CD4-positive, alpha-beta T cell treated with Interferon alpha-2 for 1 hour (primary cell): ENCODE data around the gene MYBPC1.
"Not testable (repeated sequence)": the region's sequence is repeated elsewhere in the genome, so short reads cannot be mapped to it uniquely, and the experiment has no call there.

Experiments used
- DNase-seq, 2 donors: peaks; one replicate each; pipeline ENCODE4 v3.0.0-alpha.2; 2020 to 2022

MYBPC1 gene, protein sequence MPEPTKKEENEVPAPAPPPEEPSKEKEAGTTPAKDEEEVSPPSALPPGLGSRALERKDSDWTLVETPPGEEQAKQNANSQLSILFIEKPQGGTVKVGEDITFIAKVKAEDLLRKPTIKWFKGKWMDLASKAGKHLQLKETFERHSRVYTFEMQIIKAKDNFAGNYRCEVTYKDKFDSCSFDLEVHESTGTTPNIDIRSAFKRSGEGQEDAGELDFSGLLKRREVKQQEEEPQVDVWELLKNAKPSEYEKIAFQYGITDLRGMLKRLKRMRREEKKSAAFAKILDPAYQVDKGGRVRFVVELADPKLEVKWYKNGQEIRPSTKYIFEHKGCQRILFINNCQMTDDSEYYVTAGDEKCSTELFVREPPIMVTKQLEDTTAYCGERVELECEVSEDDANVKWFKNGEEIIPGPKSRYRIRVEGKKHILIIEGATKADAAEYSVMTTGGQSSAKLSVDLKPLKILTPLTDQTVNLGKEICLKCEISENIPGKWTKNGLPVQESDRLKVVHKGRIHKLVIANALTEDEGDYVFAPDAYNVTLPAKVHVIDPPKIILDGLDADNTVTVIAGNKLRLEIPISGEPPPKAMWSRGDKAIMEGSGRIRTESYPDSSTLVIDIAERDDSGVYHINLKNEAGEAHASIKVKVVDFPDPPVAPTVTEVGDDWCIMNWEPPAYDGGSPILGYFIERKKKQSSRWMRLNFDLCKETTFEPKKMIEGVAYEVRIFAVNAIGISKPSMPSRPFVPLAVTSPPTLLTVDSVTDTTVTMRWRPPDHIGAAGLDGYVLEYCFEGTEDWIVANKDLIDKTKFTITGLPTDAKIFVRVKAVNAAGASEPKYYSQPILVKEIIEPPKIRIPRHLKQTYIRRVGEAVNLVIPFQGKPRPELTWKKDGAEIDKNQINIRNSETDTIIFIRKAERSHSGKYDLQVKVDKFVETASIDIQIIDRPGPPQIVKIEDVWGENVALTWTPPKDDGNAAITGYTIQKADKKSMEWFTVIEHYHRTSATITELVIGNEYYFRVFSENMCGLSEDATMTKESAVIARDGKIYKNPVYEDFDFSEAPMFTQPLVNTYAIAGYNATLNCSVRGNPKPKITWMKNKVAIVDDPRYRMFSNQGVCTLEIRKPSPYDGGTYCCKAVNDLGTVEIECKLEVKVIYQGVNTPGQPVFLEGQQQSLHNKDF

DNA sequence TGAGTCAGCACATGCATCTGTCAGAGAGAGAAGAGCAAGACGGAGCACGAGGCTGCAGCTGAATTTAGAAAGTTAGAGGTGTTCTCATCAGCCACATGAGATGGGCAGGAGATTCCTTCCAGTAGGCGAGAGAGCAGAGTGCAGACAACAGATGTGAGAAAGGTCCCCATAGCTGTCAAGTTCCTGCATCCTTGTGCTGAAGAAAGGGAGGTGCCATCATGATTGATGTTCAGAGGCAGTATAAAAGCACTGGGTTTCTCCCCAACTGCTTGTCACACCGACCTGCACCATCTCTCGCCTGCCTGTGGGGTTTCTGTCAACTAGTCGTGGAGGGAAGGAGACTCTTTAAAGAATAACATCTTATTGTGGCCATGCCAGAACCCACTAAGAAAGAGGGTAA is at the start of gene MYBPC1:
TSS of gene MYBPC1 (plus strand) at position 272 of the 400 bp plus-strand sequence. CDS start at position 372, 100 bp downstream.
- no peak for DNase-seq

DNA sequence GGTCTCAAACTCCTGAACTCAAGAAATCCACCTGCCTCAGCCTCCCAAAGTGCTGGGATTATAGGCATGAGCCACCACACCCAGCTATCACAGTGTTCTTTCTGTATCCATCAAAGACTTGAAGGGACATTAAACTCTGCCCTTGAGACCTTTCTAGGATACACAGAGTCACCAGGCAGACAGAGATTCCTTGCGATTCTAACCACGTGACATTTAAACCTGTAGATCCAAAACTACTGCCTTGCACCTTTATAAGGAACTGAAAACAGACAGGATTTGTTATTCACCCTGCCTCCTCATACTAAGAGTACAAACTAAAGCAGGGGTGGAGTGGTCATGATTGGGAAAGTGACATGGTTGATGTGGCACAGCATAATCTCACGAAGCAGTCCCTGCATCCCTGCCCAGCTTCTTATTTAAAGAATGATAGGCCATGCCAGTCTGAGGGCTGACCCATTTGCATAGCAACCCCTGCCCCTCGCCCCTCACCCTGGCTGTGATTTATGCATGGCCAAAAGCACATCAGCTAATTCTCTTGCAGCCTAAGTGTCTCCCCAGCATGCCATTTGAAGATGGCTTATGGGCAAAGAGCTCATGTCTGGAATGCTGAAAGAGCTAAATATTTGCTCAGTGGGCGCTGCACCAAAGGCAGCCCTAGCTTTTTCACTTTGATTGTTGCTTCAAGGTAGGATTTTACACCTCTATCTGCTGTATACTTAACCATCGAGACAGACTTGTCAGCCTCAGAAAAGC is 43.2 kb upstream of the MYBPC1 start:
- no peak for DNase-seq

DNA sequence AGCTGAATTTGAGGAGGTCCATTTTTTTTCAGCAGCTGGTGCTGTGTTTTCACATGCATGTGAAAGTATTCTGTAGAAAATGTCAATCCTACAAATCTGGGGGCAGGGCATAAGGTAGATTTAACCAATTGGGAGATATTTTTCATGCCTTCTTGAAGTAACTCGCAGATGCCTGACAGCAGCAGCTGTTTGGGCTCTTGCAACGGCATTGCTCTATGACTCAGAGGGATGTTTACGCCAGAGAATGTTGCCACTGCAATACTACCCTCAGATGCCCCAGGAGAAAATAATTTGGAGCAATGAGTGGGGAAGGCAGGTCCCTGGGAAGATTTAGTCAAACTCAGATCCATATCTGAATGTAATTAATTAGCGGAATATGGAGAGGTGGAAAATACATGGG is 42.5 kb upstream of the MYBPC1 start:
- no peak for DNase-seq

DNA sequence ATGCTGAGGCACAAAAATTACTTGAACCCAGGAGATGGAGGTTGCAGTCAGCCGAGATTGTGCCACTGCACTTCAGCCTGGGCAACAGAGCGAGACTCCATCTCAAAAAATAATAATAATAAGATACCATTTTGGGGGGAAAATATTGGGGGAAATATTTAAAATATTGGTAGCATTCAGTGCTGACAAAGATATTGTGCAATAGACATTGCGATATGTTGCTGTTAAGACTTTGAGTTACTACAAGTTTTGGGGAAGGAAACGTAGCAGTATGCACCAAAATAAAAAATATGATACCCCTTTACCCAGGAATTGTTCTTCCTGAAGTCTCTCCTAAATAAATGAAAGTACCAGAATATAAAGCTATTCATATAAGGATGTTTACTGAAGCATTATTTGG is 37.7 kb upstream of the MYBPC1 start:
- no peak for DNase-seq

DNA sequence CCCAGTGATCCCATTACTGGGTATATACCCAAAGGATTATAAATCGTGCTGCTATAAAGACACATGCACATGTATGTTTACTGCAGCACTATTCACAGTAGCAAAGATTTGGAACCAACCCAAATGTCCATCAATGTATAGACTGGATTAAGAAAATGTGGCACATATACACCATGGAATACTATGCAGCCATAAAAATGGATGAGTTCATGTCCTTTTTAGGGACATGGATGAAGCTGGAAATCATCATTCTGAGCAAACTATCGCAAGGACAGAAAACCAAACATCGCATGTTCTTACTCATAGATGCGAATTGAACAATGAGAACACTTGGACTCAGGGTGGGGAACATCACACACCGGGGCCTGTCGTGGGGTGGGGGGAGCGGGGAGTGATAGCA is 36.0 kb upstream of the MYBPC1 start:
- DNase-seq, result not testable (repeated sequence)

DNA sequence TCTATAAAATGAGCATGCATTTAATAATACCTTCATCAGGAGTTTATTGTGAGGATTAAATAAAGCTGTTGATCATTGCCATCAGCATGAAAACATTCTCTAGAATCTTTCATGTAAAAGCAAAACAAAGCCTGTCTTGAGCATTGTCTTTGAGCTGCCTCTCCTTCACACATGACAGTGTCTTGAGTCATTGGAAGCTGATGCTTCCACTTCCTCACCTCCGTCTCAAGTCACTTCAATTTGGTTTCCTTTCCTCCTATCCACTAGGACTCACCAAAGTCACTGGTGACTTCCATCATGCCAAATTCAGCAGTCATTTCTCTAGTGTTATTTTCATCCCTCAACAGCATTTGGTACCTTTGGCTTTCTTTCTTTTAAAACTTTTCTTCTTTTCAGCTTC is 31.6 kb upstream of the MYBPC1 start:
- DNase-seq, result no peak

DNA sequence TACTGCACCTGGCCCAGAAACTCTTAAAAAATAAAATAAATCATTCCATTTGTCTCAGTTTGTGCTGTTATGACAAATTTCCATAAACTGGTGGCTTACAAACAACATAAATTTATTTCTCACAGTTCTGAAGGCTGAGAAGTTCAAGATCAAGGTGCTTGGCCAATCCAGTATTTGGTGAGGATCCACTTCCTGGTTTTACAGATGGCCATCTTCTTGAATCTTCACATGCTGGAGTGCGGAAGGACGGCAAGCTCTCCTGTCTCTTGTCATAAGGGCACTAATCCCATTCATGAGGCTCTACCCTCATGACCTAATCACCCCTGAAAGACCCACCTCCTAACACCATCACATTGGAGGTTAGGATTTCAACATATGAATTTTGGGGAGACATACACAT is 29.9 kb upstream of the MYBPC1 start:
- peak in 1 of 2 donors; percentile 2 for DNase-seq

DNA sequence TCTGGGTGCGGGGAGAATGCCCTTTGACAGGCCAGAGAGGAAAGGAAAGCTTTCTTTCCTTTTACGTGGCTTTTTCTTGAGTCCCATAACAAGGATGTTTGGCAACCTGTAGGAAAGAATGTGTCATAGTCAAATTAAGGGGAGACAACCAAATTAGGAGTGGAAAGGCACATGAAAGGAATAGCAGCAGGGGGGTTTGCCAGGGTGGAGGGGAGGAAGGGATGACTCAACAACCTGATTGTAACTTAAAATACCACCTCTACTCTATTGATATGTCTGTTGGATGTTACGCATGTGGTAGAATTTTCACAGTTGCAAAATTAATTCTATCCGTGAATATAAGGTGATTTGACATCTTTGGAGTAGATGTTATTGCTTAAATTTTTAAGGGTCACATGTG is 28.5 kb upstream of the MYBPC1 start:
- no peak for DNase-seq

DNA sequence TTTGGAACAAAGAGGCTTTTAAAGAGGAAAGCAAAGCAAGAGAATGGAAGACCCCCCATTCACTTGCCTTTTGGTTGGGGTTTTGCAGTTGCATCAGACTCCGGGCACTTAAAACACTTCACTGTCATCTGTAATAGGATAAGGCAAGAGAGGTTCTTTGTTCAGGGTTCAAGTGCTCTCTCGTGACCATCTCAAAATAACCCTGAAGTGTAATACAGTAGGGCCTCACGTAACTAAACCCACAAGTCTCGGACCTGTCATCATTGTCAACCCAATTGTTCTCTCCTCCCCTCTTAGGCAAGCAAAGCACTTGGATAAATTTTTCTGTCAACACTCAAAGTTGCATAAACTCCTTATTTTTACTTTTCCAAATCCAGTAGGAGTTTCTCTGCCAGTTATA is 26.9 kb upstream of the MYBPC1 start:
- no peak for DNase-seq

DNA sequence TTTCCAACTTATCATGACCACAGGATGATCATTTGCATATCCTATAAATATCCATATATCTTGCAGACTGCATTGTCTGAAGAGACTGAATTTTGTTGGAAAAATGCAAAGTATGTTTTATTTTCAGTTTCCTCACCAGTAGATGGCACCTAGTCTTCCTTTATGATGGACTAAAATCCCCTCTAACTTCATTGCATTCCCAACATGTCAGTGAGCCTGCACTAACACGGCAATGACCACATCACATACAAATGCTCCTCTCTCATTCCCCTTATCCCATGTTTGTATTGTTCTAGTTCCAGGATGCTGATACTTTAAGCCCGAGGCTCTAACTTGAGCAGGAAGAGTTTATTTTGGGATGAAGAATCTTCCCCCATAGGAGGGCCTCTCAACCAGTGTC is 24.7 kb upstream of the MYBPC1 start:
- peak in 1 of 2 donors; percentile 5 for DNase-seq

DNA sequence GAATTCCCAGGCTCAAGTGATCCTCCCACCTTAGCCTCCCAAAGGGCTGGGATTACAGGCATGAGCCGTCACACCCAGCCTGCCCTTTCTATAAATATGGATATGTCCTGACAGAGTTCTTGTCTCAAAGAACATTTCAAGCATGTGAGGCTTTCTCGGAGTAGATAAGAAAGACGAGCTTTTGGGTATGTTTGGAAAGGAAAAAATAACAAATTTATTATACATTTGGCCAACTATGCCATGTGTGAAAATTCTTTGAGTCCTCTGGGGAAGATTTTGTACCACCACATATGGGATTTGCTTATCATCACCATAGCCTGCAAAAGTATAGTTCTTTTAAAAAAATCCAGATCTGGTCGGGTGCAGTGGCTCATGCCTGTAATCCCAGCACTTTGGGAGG is 23.7 kb upstream of the MYBPC1 start:
- DNase-seq, result no peak

DNA sequence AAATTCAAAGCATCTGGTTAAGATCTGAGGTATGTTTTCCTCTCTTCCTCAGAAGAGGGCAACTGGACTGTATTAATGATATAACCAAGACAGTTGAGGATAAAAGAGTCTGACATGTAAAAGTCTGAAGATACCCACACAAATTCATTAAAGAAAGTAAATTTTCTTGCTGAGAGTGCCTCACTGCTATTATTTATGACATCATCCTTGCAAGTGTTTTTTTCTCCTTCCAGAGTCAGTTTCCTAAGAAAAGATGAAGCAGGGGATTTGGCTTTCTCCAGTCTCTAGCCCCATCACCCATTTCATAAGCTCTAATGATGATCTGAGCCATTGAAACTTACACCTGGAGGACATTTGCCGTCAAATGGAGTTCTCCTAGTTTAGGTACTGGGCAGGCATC is 21.0 kb upstream of the MYBPC1 start:
- no peak for DNase-seq

DNA sequence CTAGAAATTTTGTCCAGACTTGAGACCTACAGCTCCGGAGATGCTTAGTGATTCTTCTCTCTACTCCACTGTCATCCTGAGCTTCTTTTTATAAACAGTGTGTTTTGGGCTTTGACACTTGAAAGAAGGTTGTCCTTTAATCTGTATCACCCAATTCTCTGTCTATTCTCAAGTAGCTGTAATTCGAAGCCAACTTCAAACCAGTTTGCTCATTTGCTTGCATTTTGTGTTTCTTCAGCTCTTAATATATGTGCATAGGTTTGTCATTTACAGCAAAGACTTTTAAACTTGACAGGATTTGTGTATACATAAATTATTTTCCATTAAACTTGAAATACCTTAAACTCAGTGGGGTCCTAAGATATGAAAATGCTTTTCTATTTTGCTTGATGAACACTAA is 16.4 kb upstream of the MYBPC1 start:
- no peak for DNase-seq

DNA sequence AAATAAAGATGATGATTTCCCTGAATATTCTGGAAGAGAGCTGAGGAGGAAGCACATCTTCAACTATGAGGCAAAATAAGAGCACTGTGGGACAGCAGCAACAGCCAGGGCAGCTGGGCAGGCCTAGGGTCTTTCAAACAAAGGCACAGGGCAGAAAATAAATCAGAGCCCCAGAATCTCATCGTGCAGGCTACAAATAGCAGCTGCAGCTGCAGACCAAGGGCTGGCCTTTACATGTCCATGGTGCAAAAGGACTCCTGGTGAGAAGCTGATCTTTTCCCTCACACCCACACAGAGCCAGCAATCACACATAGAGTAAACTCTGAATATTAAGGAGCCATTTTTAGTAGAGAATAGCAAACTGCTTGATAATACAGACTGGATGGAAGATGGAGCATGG is 13.6 kb upstream of the MYBPC1 start:
- DNase-seq, result no peak

DNA sequence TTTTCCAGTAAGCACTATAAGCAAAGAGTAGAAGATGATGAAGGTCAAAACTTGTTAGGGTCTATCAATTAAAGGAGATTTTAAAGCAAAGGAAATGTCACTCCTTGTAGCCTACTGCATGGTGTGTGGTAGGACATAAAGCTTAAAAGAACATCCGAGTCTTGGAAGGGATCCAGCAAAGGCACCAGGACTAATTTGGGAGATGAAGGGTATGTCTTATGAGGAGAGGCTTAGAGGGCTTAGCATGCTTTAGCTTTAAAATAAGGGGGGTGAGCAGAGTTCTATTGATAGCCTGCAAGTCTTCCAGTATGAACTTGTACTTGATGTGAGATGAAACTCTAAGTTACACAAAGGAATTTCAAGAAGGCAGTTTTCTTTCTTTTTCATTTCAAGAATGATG is 11.8 kb upstream of the MYBPC1 start:
- DNase-seq, result no peak

DNA sequence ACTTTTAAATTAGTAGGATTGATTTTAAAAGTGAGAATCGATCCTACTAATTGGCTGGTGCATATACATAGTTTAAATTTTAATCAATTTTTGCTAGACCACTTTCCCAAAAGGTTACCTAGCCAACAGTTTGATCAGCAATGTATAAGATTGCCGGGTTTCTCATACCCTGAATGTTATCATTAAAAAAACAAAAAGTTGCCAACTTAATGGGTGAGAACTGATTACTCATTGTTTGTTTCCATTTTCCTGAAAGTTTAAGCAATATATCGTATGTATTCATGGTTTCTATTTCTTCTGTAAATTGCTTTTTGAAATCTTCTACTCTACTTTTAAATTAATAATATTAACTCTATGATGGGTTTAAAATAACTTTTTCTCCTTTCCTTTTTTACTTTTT is 4.4 kb upstream of the MYBPC1 start:
- no peak for DNase-seq

DNA sequence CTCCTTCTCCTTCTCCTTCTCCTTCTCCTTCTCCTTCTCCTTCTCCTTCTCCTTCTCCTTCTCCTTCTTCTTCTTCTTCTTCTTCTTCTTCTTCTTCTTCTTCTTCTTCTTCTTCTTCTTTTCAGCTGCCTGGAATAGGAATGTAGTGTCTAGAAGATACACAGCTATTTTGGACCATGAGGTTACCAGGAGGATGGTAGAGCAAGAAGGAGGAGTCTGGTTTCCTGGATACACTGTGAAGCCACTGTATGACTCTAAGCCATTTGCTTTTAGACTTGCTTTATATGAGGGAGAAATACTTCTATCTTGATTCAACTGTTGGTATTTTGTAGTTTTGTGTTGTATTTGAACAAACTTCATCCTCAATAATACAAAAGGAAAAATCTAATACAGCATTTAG is 3.0 kb upstream of the MYBPC1 start:
- no peak for DNase-seq

DNA sequence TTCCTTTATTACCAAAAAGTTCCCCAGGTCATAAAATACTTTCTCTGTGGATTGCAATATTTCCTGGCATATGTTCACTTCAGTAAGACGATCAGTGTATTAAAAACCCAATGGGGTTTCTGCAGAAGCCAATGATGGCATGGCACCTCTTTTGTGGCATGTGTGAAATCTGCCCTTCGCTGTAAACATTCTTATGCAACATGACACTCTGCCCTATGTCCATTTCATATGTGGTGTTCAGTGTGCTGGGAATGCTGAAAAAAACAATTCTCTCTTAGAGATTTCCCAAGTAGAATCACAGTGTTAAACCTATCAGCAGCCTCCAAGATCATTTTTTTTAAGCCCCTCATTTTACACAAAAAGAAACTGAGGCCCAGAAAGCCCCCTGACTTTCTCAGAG is 2.3 kb upstream of the MYBPC1 start:
- DNase-seq, result no peak

DNA sequence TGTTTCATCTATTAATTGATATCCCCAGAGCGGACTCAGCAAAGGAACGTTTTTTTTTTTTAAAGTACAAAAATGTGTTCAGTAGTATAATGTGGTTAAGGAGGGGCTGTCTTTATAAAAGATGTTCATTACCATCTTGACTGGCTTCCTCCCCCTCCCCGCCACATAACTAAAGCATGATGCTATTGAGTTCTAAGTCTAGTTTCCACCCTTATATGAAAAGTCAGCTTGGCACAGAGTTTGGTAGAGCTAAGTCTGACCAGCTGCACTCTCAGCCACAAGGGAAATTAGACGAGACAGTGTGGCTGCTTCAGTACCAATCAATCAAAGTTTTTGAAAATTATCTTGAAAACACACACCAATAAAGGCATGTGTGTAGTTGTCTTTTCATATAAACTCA is 1.9 kb upstream of the MYBPC1 start:
- no peak for DNase-seq

DNA sequence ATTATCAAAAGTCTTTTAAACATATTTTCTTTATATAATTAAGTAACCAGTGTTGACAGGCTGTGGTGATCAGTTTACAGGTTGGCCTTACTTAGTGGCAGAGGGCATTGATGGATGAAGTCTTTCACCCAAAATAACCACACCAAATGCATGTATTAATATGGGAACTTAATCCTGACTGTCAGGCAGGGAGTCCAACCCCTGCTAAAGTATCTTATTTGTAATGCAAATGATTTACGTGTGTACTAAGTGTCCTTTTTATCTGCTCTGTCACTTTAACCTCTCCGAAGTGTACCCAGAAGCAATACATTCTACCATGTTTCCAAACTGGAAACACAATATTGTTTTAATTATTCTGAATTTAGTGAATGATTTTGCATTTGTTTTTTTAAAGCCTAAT is 1.4 kb downstream of the MYBPC1 start:
- DNase-seq, result no peak

DNA sequence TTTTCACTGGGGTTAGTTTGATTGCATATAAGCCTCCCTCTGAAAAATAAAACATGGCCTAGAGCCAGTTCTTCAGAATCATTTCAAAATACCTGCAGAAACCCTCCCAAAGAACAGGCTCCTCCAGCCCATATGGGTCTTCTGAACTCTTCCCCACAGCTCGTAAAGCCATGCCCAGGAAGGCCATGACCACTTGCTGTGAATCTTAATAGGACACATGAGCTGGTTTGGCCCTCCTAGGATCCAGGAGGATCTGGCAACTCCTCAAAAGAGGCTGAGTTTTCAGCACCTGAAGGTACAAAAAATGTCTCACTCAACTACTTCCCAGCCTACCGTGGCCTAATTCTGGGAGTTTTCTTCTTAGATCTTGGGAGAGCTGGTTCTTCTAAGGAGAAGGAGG is 2.4 kb downstream of the MYBPC1 start:
- DNase-seq, result no peak

DNA sequence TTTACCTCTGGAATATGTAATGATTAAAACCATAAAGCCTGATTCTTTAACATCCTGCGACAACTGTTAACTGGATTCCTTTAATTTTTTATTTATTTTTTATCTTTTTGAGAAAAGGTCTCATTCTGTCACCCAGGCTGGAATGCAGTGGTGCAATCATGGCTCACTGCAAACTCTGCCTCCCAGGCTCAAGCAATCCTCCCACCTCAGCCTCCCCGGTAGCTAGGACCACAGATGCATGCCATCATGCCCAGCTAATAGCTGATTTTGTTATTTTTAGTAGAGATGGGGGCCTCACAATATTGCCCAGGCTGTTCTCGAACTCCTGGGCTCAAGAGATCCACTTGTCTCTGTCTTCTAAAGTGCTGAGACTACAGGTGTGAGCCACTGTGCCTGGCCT is 3.7 kb downstream of the MYBPC1 start:
- no peak for DNase-seq

DNA sequence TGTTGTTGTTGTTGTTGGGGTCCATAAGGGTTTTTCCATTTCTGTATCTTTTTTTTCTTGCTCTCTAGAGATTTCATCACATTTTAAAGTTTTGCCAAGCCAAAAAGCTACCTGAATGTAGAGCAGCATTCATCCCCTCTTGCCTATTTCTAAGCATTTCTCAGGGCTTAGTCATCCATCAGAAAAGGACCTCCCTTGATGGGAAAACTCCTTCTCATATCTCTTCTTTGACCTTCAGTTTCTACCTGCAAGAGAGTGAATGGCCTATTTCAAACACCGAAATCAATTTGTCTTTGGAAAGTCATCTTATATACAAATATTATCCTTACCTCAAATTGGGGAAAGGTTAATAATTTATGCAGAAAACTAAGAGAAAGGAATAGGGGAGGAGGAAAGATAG is 4.5 kb downstream of the MYBPC1 start:
- DNase-seq, result no peak
